ENCODE data around the gene PARP11.

Gene PARP11

DNA sequence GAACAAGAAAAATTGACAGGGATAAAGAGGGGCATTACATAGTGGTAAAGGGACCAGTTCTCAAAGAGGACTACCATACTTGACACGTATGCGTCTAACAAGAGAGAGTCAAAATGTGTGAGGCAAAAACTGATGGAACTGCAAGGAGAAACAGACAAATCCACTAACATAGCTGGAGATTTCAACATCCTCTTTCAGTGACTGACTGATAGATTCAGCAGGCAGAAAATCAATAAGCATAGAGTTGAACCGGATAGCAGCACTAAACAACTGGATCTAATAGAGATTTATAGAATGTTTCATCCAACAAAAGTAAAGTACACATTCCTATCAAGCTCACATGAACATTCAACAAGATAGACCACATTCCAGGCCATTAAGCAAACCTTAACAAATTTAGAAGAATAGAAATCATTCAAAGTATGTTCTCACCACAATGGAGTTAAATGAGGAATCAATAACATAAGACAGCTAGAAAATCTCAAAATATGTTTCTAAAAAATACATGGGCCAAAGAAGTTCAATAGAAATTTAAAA lies 104.2 kb downstream of the PARP11 start:
- no peak for DNase-seq

DNA sequence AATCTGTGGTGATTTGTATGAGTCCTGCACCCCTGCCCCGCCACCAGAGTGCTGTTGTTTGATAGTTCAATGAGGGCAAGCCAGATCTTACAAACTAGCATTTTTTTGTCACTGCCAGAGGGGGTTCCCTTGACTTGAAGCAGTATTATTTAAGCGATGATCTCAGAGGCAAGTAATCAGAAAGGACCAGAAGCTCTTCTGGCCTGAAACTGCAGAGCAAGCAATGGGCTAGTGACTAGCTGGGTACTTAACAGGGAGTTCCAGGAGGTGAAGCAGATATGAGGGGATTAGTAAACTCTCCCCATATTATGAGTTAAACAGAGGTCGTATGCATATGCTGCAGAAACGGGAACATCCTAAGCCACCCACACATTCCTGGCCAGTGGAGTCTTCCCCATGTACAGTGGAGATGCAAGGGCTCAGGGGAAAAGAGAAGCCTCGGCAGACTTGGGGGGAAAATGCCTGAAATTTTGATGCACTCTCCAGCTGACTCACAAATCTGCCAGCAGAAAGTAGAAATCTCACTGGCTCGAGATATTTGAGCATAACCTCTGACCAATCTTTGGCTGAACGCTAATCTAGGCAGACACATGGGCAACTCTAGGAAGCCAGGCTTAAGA lies 112.0 kb downstream of the PARP11 start:
- DNase-seq, result no peak

DNA sequence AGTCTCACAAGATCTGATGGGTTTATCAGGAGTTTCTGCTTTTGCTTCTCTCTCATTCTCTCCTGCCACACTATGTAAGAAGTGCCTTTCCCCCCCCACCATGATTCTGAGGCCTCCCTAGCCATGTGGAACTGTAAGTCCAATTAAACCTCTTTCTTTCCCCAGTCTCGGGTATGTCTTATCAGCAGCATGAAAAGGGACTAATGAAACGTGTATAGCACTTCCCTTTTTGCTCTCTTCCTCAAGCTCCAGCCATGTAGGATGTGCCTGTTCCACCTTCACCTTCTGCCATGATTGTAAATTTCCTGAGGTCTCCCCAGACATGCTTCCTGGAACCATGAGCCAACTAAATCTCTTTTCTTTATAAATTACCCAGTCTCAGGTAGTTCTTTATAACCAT lies 113.3 kb downstream of the PARP11 start:
- DNase-seq, result no peak

Data from hematopoietic multipotent progenitor cell treated with erythropoietin and hydrocortisone succinate and interleukin-3 and kit ligand, for 6 days (in vitro differentiated cells).